PC-3 (cell line): ENCODE results near the gene DLL3.

ENCODE experiments used
- CTCF ChIP-seq: fragments of 300-600 bp; sonication (generic); conservative IDR thresholded peaks from 2 replicates; pipeline ENCODE4 v1.5.1; 2017; ENCODE audit warnings: antibody characterized with exemption, low read depth, mild to moderate bottlenecking, low read length
- EZH2 ChIP-seq: fragments of 300-600 bp; sonication (generic); IDR thresholded peaks from one replicate; pipeline ENCODE4 v1.6.1; 2017; ENCODE audit warnings: antibody characterized with exemption, mild to moderate bottlenecking, low read length; ENCODE audit not compliant: unreplicated experiment

DNA sequence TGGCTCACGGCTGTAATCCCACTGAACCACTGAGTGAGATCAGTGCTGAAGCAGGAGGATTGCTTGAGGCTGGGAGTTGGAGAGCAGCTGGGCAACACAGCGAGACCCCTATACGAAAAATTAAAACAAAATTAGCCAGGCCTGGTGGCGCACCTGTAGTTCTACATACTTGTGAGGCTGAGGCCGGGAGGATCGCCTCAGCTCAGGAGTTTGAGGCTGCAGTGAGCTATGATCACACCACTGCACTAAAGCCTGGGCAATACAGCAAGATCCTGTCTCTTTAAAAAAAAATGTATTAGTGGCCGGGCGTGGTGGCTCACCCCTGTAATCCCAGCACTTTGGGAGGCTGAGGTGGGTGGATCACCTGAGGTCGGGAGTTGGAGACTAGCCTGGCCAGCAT, 9.9 kb downstream of the DLL3 start:
- no peak for TF ChIP-seq CTCF
- no peak for TF ChIP-seq EZH2
